ENCODE results near the gene HSD3B1.

DNA sequence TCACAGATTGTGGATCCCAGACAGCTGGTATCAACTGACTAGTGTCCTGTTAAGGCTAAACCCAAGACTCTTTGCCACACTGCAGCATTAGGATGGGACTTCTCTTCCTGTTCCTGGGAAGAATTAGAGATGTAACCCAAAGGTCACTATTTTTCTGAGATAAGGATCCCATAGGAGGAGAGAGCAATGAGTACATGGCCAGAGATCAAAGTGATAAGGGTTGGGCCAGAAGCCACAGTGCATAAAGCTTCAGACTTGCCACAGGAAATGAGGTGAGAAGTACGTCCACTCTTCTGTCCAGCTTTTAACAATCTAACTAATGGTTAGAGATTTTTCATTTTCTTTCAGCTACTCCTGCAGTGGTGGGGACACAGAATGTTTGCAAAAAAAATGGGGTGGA, at the start of gene HSD3B1:
- no peak for TF ChIP-seq POLR2A (IDR thresholded peaks at IDR 0.05)
- TF ChIP-seq, protein P1, sequence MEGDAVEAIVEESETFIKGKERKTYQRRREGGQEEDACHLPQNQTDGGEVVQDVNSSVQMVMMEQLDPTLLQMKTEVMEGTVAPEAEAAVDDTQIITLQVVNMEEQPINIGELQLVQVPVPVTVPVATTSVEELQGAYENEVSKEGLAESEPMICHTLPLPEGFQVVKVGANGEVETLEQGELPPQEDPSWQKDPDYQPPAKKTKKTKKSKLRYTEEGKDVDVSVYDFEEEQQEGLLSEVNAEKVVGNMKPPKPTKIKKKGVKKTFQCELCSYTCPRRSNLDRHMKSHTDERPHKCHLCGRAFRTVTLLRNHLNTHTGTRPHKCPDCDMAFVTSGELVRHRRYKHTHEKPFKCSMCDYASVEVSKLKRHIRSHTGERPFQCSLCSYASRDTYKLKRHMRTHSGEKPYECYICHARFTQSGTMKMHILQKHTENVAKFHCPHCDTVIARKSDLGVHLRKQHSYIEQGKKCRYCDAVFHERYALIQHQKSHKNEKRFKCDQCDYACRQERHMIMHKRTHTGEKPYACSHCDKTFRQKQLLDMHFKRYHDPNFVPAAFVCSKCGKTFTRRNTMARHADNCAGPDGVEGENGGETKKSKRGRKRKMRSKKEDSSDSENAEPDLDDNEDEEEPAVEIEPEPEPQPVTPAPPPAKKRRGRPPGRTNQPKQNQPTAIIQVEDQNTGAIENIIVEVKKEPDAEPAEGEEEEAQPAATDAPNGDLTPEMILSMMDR (IDR thresholded peaks at IDR 0.05), result no peak

Data from adrenal gland (tissue), 5 donors.